Loucy (cell line): ENCODE data around the gene PROM2.

ENCODE experiments used
- EZH2phosphoT487 ChIP-seq: fragments of 200-600 bp; IDR thresholded peaks from 2 replicates; pipeline ENCODE4 v1.6.1; 2018; ENCODE audit warnings: antibody characterized with exemption, mild to moderate bottlenecking, moderate library complexity, borderline replicate concordance
- TF ChIP-seq, protein P1 (sequence below): fragments of 200-600 bp; sonication (generic); conservative IDR thresholded peaks from 2 replicates; pipeline ENCODE4 v1.5.1; 2014; ENCODE audit warnings: mild to moderate bottlenecking, antibody characterized with exemption, low read length

DNA sequence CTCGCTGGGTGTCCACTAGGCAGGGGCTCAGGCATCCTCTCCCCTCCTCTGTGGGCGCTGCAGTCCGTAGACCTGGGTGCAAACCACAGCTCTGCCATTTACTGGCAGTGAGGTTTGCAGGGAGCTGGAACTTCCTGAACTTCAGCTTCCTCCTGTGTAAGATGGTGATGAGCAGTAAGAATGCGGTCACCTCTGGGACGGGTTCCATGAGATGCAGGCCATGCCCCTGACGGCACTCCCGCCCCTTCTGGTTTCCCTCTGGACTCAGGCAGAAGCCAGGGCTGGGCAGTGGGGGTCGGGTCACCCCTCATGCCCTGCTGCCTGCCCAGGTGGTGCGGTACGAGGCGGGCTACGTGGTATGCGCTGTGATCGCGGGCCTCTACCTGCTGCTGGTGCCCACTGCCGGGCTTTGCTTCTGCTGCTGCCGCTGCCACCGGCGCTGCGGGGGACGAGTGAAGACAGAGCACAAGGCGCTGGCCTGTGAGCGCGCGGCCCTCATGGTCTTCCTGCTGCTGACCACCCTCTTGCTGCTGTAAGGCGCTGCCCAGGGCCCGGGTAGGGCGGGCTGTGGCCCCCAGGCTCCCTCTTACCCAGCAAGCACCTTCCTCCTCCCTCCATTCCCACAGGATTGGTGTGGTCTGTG is 1.5 kb downstream of the PROM2 start:
- TF ChIP-seq, protein P1, sequence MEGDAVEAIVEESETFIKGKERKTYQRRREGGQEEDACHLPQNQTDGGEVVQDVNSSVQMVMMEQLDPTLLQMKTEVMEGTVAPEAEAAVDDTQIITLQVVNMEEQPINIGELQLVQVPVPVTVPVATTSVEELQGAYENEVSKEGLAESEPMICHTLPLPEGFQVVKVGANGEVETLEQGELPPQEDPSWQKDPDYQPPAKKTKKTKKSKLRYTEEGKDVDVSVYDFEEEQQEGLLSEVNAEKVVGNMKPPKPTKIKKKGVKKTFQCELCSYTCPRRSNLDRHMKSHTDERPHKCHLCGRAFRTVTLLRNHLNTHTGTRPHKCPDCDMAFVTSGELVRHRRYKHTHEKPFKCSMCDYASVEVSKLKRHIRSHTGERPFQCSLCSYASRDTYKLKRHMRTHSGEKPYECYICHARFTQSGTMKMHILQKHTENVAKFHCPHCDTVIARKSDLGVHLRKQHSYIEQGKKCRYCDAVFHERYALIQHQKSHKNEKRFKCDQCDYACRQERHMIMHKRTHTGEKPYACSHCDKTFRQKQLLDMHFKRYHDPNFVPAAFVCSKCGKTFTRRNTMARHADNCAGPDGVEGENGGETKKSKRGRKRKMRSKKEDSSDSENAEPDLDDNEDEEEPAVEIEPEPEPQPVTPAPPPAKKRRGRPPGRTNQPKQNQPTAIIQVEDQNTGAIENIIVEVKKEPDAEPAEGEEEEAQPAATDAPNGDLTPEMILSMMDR: no peak
- TF ChIP-seq EZH2phosphoT487: no peak
